ENCODE data around the gene TSPAN9.

DNA sequence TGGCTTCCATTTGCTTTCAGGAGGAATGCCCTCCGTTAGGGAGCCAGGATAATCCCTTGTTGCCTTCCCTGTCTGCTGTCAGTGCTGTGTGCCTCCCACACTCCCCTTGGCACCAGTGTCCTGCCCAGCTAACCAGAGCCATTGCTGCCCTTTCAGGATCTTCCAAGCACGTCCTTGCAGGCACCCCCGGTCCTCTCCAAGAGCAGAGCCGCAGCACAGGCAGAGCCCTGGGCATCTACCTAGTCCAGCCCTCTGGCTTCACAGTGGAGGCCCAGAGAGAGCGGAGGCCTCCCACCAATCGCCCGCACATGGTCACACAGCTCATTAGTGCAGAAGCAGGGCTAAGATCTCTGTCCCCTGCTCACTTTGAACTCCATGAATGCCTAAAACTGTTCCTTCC is 39.0 kb upstream of the TSPAN9 start:
- TF ChIP-seq JUNB (IDR thresholded peaks at IDR 0.05): no peak
- no peak for TF ChIP-seq KDM1A (IDR thresholded peaks at IDR 0.05; ENCODE audit: low read depth)
- no peak for TF ChIP-seq JUN (IDR thresholded peaks at IDR 0.05)
- TF ChIP-seq MYC (IDR thresholded peaks at IDR 0.05; ENCODE audit: borderline replicate concordance, low read length): no peak
- TF ChIP-seq, protein P1, sequence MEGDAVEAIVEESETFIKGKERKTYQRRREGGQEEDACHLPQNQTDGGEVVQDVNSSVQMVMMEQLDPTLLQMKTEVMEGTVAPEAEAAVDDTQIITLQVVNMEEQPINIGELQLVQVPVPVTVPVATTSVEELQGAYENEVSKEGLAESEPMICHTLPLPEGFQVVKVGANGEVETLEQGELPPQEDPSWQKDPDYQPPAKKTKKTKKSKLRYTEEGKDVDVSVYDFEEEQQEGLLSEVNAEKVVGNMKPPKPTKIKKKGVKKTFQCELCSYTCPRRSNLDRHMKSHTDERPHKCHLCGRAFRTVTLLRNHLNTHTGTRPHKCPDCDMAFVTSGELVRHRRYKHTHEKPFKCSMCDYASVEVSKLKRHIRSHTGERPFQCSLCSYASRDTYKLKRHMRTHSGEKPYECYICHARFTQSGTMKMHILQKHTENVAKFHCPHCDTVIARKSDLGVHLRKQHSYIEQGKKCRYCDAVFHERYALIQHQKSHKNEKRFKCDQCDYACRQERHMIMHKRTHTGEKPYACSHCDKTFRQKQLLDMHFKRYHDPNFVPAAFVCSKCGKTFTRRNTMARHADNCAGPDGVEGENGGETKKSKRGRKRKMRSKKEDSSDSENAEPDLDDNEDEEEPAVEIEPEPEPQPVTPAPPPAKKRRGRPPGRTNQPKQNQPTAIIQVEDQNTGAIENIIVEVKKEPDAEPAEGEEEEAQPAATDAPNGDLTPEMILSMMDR (IDR thresholded peaks at IDR 0.05): no peak
- no peak for TF ChIP-seq POLR2A (IDR thresholded peaks at IDR 0.05; ENCODE audit: low read length)
- no peak for TF ChIP-seq PHF8 (IDR thresholded peaks at IDR 0.05; ENCODE audit: borderline replicate concordance, low read depth)
- no peak for TF ChIP-seq RNF2 (IDR thresholded peaks at IDR 0.05; ENCODE audit: borderline replicate concordance, low read depth)
